ENCODE data around the gene PTPRA. TPM values are rescaled to one million over a fixed set of nuclear protein-coding genes. Genes with fewer than 3 reads are reported as not detected.

PTPRA gene
- total and polyA plus RNA-seq, 9 of the 15 experiments (the other 6 are each of a cell fraction or from before 2014, with no cell fraction given): 3.4 to 80.5 (median 28.0) TPM

DNA sequence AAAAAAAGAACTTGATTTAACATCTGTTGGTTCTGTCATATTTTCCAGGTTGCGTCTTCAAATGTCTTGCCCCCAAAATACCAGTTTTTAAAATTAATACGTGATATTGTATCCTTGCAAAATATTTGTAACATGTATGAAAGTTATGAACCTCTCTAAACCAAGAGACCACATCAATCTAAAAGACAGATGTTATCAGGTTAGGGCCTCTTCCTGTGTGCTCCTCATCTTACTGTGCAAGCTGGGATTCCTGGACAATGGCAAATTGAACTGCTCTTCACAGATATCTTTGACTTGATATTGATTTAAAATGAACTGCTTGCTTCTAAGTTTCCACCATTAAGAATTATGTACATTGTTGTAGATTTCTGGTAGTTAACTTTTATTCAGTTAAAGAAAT is 47.5 kb upstream of the PTPRA start:
- no peaks in the 10 kb centered on the region for H3K9me1 ChIP-seq (ENCODE audit: control insufficient read depth, insufficient read depth, low read length)
- H3K4me3 ChIP-seq: no peak overlapping the region
- no peak overlapping the region for H3K4me2 ChIP-seq (ENCODE audit: insufficient read depth, low read length)
- in situ Hi-C loops (cut with MboI): no loop called here
- BruUV-seq (replicated peaks): no TSS peak
- no peak overlapping the region for H3K27ac ChIP-seq (ENCODE audit: extremely low read depth, low read depth, low read length)
- FAIRE-seq: no peak
- H3K9me3 ChIP-seq (replicated peaks; ENCODE audit: control insufficient read depth, insufficient read depth, low read depth, low read length): no peaks in the 10 kb centered on the region
- ChIA-PET POLR2A (no interaction called here), CTCF (ENCODE audit: low intra/inter-chr PET ratio) (no interaction called here)
- H3K36me3 ChIP-seq (ENCODE audit: control insufficient read depth, insufficient read depth, low read length): no peaks in the 10 kb centered on the region
- no peak overlapping the region for H3K9ac ChIP-seq (ENCODE audit: insufficient read depth in 1 of 2, low read depth in 2 of 2, low read length in 2 of 2)
- H2AFZ ChIP-seq (ENCODE audit: low read depth, low read length): no peak overlapping the region
- WGBS (ENCODE audit: insufficient coverage, low coverage, missing lambda C conversion rate): 68% methylated on average over 2 of the region's 2 CpGs
- ATAC-seq: no peak
- H3K79me2 ChIP-seq (ENCODE audit: control insufficient read depth, insufficient read depth, low read length): no peaks in the 10 kb centered on the region
- TF ChIP-seq, protein P1, sequence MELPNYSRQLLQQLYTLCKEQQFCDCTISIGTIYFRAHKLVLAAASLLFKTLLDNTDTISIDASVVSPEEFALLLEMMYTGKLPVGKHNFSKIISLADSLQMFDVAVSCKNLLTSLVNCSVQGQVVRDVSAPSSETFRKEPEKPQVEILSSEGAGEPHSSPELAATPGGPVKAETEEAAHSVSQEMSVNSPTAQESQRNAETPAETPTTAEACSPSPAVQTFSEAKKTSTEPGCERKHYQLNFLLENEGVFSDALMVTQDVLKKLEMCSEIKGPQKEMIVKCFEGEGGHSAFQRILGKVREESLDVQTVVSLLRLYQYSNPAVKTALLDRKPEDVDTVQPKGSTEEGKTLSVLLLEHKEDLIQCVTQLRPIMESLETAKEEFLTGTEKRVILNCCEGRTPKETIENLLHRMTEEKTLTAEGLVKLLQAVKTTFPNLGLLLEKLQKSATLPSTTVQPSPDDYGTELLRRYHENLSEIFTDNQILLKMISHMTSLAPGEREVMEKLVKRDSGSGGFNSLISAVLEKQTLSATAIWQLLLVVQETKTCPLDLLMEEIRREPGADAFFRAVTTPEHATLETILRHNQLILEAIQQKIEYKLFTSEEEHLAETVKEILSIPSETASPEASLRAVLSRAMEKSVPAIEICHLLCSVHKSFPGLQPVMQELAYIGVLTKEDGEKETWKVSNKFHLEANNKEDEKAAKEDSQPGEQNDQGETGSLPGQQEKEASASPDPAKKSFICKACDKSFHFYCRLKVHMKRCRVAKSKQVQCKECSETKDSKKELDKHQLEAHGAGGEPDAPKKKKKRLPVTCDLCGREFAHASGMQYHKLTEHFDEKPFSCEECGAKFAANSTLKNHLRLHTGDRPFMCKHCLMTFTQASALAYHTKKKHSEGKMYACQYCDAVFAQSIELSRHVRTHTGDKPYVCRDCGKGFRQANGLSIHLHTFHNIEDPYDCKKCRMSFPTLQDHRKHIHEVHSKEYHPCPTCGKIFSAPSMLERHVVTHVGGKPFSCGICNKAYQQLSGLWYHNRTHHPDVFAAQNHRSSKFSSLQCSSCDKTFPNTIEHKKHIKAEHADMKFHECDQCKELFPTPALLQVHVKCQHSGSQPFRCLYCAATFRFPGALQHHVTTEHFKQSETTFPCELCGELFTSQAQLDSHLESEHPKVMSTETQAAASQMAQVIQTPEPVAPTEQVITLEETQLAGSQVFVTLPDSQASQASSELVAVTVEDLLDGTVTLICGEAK (IDR thresholded peaks at IDR 0.05): peak; percentile 38; the same call in 1 of the 2 replicates
- TF ChIP-seq, protein P1 (CRISPR knock-in tag; IDR thresholded peaks at IDR 0.05): no peak
- TF ChIP-seq SREBF2 (CRISPR knock-in tag; IDR thresholded peaks at IDR 0.05) (no peak), SAFB (IDR thresholded peaks at IDR 0.05; ENCODE audit: borderline replicate concordance, low read depth, low read length) (no peak)
- no peaks in the 10 kb centered on the region for H4K20me1 ChIP-seq (replicated peaks; ENCODE audit: control insufficient read depth, insufficient read depth, low read length)
- intact Hi-C loops (cut with micrococcal nuclease): no loop called here
- H3K4me1 ChIP-seq (replicated peaks in 1 of 2; ENCODE audit: control insufficient read depth in 2 of 2, insufficient read depth in 2 of 2, low read length in 2 of 2): peaks cover 5 to 13% of the 10 kb centered on the region in 2 experiments; a peak in 3 of 5 replicates
- DNase-seq (ENCODE audit: extremely low read depth in 1 of 4, low spot score in 3 of 4): no peak
- no peaks in the 10 kb centered on the region for H3K27me3 ChIP-seq (ENCODE audit: control insufficient read depth in 2 of 2, insufficient read depth in 2 of 2, low read length in 2 of 2)

Data from K562 (cell line).